Activated CD4-positive, alpha-beta memory T cell treated with anti-CD3 and anti-CD28 coated beads, Interleukin-2, amount 10 ng/mL, durations not matched to agents 7 days and 5 days (primary cell): Measurements from ENCODE around the gene TRMO. TPM values are rescaled to one million over a fixed set of nuclear protein-coding genes. Genes with fewer than 3 reads are reported as not detected.

ENCODE experiments used
- CTCF ChIA-PET: fragments of 350-600 bp; sonication (Branson Sonifier 250); formaldehyde crosslinking; loops from one replicate; lab custom pipeline; 2021; ENCODE audit warnings: antibody characterized with exemption, inconsistent platforms; lab: Charles Lee
- POLR2A ChIA-PET: fragments of 350-600 bp; sonication (Branson Sonifier 250); formaldehyde crosslinking; loops from one replicate; lab custom pipeline; 2021; ENCODE audit warnings: antibody characterized with exemption; lab: Charles Lee
- DNase-seq: peaks from one replicate; pipeline ENCODE4 v3.0.0-alpha.2; 2020
- H3K27ac Mint-ChIP-seq: one replicate; pipeline ENCODE4 v1.8.0; 2021; ENCODE audit warnings: mild to moderate bottlenecking, mixed read lengths
- H3K27me3 Mint-ChIP-seq: one replicate; pipeline ENCODE4 v1.8.0; 2021; ENCODE audit warnings: mixed read lengths
- H3K36me3 Mint-ChIP-seq: one replicate; pipeline ENCODE4 v1.8.0; 2021; ENCODE audit warnings: low read depth, mixed read lengths
- H3K4me1 Mint-ChIP-seq: one replicate; pipeline ENCODE4 v1.8.0; 2021; ENCODE audit warnings: mixed read lengths
- H3K4me3 Mint-ChIP-seq: one replicate; pipeline ENCODE4 v1.8.0; 2021; ENCODE audit warnings: mild to moderate bottlenecking, mixed read lengths
- H3K9me3 Mint-ChIP-seq: one replicate; pipeline ENCODE4 v1.8.0; 2021; ENCODE audit warnings: mixed read lengths
- total RNA-seq, 2 experiments: library from RNA; stranded (reverse); gene quantifications; one replicate each; pipeline ENCODE4 v1.2.3, GENCODE V29; 2021

Gene TRMO
- total RNA-seq, 2 experiments from 2014 or later = 25.4 to 27.4 TPM

- peaks cover 81% of the 10 kb centered on the region for H3K27me3 Mint-ChIP-seq
- POLR2A ChIA-PET = no interaction called here
- H3K36me3 Mint-ChIP-seq = no peaks in the 10 kb centered on the region
- H3K4me1 Mint-ChIP-seq = peaks cover 21% of the 10 kb centered on the region
- no peaks in the 10 kb centered on the region for H3K9me3 Mint-ChIP-seq
- no peak overlapping the region for H3K4me3 Mint-ChIP-seq
- CTCF ChIA-PET = no interaction called here
- no peak overlapping the region for H3K27ac Mint-ChIP-seq
- no peak for DNase-seq
Measured at GRCh38 chr9:97856857-97857605, 65.3 kb downstream of the TRMO start.

GRCh38 chr9:97855899-97856298 is 66.4 kb downstream of the TRMO start:
- ChIA-PET POLR2A (no interaction called here), CTCF (no interaction called here)

GRCh38 chr9:97855486-97855875 is 66.8 kb downstream of the TRMO start:
- H3K27me3 Mint-ChIP-seq = peaks cover 81% of the 10 kb centered on the region
- H3K4me3 Mint-ChIP-seq = no peak overlapping the region
- no peaks in the 10 kb centered on the region for H3K9me3 Mint-ChIP-seq
- peaks cover 24% of the 10 kb centered on the region for H3K4me1 Mint-ChIP-seq
- H3K27ac Mint-ChIP-seq = no peak overlapping the region
- no peaks in the 10 kb centered on the region for H3K36me3 Mint-ChIP-seq
- CTCF ChIA-PET = no interaction called here
- no peak for DNase-seq
- POLR2A ChIA-PET = interaction anchor here (1.2 kb wide), 1 partner anchor 127 kb away, joined by 3 read pairs; the partner anchor contains the start of gene ANP32B

More at GRCh38 chr9:97855899-97856298, 66.4 kb downstream of the TRMO start:
- no peaks in the 10 kb centered on the region for H3K36me3 Mint-ChIP-seq
- H3K4me1 Mint-ChIP-seq = peaks cover 24% of the 10 kb centered on the region
- H3K27ac Mint-ChIP-seq = no peak overlapping the region
- no peak for DNase-seq
- H3K9me3 Mint-ChIP-seq = no peaks in the 10 kb centered on the region
- peaks cover 80% of the 10 kb centered on the region for H3K27me3 Mint-ChIP-seq
- no peak overlapping the region for H3K4me3 Mint-ChIP-seq

GRCh38 chr9:97854696-97855485 is 67.4 kb downstream of the TRMO start:
- Mint-ChIP-seq H3K4me3 (no peak overlapping the region), H3K27ac (no peak overlapping the region), H3K36me3 (no peaks in the 10 kb centered on the region), H3K4me1 (peaks cover 24% of the 10 kb centered on the region), H3K27me3 (peaks cover 81% of the 10 kb centered on the region), H3K9me3 (no peaks in the 10 kb centered on the region)
- CTCF ChIA-PET = interaction anchor here (1.1 kb wide), 1 partner anchor 47 kb away, joined by 4 read pairs; no protein-coding TSS in a partner anchor
- POLR2A ChIA-PET = interaction anchor here (0.9 to 1.2 kb wide), 2 partner anchors 67 to 128 kb away, joined by 3 to 4 read pairs; partner anchors contain the start of genes ANP32B and TRMO
- no peak for DNase-seq

Other genes starting within 250 kb of the TRMO start
- 10 to 100 TPM; 12.1 to 12.4 TPM for gene XPA, start 225.2 kb downstream of the TRMO start, total RNA-seq
- gene FOXE1, start 69.3 kb downstream of the TRMO start, total RNA-seq = not detected
- under 1 TPM; 0.53 to 0.83 TPM for gene HEMGN, start 15.7 kb upstream of the TRMO start, total RNA-seq
- 100 to 1,000 TPM; 317 to 335 TPM for gene ANP32B, start 60.8 kb upstream of the TRMO start, total RNA-seq
- gene NANS, start 134.2 kb upstream of the TRMO start, total RNA-seq = 10 to 100 TPM; 46.1 to 47.3 TPM
- 100 to 1,000 TPM in 1 of 2 experiments, 10 to 100 TPM in 1; 99.4 to 101 TPM for gene TRIM14, start 196.7 kb upstream of the TRMO start, total RNA-seq